GM20000 (cell line): ENCODE data around the gene DCXR.

Source experiments
- DNase-seq: peaks from one replicate; pipeline ENCODE4 v3.0.0; 2012; ENCODE audit warnings: low spot score
- TF ChIP-seq, protein P1 (sequence below): IDR thresholded peaks from 2 replicates; pipeline ENCODE4 v1.5.1; 2012; ENCODE audit warnings: mild to moderate bottlenecking, control low read depth; ENCODE audit errors: extremely low read depth, missing control alignments

DCXR gene

GRCh38 chr17:82018152-82018988, 19.1 kb downstream of the DCXR start:
- no peak for DNase-seq
- TF ChIP-seq, protein P1, sequence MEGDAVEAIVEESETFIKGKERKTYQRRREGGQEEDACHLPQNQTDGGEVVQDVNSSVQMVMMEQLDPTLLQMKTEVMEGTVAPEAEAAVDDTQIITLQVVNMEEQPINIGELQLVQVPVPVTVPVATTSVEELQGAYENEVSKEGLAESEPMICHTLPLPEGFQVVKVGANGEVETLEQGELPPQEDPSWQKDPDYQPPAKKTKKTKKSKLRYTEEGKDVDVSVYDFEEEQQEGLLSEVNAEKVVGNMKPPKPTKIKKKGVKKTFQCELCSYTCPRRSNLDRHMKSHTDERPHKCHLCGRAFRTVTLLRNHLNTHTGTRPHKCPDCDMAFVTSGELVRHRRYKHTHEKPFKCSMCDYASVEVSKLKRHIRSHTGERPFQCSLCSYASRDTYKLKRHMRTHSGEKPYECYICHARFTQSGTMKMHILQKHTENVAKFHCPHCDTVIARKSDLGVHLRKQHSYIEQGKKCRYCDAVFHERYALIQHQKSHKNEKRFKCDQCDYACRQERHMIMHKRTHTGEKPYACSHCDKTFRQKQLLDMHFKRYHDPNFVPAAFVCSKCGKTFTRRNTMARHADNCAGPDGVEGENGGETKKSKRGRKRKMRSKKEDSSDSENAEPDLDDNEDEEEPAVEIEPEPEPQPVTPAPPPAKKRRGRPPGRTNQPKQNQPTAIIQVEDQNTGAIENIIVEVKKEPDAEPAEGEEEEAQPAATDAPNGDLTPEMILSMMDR, result no peak

DNA sequence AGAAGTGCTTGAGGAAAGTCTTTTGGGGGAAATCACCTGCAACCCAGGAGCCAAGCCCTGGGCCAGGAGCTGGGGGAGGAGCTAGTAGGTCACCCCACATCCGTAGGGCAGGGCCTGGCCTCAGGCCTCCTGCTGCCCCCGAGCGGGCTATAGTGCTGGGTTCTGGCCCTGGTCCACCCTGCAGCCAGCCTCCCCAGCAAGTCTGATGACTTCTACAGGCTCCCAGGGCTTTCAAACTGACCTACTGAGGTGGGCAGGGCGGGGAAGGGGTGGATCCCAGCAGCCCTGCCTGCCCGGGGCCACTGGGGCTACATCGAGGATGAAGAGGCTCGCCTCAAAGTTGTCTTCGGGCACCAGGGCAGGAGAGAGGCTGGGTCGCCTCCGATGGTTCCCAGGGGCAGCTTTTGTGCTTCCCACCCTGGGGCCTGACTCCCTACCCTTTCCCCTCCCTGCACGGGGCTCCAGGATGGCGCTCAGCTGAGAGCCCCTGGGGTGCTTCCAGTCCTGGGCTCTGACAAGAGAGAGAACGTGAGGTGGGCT, 19.8 kb downstream of the DCXR start:
- DNase-seq, result no peak
- TF ChIP-seq, protein P1, result no peak

GRCh38 chr17:82016875-82017459, 20.5 kb downstream of the DCXR start:
- TF ChIP-seq, protein P1, result no peak
- DNase-seq, result no peak

DNA sequence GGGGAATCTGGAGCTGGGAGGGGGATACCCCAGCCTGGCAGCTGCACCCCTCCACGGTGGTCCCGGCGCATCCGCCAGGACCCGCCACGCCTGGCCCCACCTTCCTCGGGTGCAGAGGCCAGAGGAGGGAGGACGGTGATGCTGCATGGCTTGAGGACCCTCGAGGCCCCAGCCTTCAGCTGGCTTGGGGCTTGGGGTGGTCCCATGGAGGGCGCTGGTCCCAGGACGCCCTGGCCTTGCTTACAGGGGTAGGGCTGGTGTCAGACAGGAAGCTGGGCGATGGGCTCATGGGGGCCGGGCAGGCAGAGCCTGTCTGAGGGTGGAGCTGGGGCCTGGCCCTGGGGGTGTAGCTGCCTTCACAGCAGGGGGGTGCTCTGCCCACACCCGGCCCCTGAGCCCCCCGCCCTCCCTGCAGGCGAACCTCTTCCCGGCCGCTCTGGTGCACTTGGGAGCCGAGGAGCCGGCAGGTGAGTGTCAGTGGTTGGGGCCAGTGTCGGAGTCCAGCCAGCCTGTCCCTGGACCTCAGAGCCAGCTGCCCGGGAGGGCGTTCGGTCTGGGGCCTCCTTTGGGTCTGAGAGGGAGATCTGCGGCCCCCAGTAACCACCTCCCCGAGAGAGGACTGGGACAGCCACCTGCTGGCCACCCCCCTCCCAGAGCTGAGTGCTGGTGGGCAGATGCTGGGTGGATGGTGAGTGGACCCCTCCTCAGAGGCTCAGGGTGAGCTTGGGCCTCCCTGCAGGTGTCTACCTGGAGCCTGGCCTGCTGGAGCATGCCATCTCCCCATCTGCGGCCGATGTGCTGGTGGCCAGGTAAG, 21.2 kb downstream of the DCXR start:
- TF ChIP-seq, protein P1, result no peak
- no peak for DNase-seq

DNA sequence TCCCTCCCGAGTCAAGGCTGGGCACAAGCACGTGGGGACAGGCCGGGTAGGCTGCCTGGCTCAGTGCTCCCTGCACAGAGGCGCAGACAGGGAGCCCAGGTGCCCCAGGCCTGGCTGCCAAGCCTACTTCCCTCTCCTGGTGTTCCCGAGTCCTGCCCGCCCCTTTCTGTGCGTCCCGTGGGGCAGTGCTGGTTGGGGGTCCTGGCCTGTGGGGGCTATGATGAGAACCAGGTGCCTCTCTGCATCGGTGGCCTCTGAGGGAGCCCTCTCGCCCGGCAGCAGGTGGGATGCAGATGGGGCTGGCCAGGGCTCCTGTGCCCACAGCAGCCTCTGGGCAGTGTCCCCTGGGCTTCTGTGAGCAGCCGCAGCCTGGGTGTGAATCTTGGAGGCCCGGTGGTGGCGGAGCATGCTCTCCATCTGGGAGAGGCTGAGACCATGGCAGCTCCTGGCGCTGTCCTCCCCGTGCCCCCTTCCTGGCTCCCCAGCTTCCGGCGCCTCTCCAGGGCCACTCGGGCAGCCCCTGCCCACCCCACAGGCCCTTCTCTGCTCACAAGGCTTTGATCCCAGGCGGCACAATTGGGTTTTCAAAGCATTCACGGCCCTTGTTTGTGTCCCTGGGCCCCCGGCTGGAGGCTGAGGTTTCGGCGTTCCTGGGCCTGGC, 22.1 kb downstream of the DCXR start:
- DNase-seq, result no peak

GRCh38 chr17:82014971-82015310, 22.6 kb downstream of the DCXR start:
- no peak for DNase-seq
- TF ChIP-seq, protein P1, result no peak

More for the DNA sequence above, 22.1 kb downstream of the DCXR start:
- TF ChIP-seq, protein P1, result no peak

DNA sequence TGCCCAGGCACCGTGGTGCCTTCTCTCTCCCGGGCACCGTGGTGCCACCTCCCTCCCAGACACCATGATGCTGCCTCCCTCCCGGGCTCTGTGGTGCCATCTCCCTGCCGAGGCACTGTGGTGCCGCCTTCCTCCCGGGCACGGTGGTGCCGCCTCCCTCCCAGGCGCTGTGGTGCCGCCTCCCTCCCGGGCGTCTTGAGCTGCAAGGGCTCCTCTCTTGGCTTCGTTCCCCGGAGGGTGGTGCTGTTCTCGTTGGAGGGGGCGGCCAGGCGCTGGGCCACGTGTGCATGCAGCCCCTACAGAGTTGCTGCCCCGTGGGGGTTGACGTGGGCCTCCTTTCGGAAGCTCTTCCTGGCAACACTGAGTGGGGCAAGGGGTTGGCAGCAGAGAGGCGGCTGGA, 23.1 kb downstream of the DCXR start:
- DNase-seq, result no peak
- TF ChIP-seq, protein P1, result no peak
